Measurements from ENCODE around the gene VSTM5.

DNA sequence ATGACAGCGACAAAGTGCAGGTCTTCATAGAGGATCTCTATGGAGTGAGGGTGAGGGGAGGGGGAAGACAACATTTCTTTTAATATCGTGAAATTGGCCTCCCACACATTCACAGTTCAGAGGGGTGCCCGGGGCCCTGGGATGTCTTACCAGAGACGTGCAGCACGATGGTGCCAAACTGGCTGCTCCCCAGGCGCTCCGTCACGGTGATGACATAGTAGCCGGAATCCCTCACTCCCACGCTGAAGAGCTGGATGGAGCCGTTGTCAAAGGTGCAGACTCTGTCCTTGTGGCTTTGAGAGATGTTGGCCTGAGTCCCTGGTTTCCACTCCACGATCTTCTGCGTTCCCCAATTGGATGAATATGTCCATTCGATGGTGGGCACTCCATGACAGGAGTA is 29.6 kb downstream of the VSTM5 start:
- TF ChIP-seq, protein P1, sequence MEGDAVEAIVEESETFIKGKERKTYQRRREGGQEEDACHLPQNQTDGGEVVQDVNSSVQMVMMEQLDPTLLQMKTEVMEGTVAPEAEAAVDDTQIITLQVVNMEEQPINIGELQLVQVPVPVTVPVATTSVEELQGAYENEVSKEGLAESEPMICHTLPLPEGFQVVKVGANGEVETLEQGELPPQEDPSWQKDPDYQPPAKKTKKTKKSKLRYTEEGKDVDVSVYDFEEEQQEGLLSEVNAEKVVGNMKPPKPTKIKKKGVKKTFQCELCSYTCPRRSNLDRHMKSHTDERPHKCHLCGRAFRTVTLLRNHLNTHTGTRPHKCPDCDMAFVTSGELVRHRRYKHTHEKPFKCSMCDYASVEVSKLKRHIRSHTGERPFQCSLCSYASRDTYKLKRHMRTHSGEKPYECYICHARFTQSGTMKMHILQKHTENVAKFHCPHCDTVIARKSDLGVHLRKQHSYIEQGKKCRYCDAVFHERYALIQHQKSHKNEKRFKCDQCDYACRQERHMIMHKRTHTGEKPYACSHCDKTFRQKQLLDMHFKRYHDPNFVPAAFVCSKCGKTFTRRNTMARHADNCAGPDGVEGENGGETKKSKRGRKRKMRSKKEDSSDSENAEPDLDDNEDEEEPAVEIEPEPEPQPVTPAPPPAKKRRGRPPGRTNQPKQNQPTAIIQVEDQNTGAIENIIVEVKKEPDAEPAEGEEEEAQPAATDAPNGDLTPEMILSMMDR (IDR thresholded peaks at IDR 0.05): no peak
- TF ChIP-seq POLR2AphosphoS5 (IDR thresholded peaks at IDR 0.05): no peak
- TF ChIP-seq POLR2A (IDR thresholded peaks at IDR 0.05): no peak
